ENCODE results near the gene MTCH1.

Gene MTCH1

DNA sequence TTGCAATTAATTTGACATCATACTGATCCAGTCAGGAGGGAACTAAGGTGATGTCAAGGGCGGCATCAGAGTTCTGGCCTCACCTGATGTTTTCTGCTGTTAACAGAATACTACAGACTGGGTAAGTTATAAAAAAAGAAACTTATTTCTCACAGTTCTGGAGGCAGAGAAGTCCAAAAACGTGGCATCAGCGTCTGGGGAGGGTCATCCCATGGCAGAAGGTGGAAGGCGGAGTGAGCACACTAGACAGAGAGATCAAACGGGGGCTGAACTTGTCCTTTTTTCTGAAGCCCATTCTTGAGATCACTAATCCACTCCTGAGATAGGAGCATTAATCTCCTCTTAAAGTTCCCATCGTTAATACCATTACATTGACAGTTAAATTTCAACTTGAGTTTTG is 3.3 kb upstream of the MTCH1 start:
- no peak for DNase-seq

DNA sequence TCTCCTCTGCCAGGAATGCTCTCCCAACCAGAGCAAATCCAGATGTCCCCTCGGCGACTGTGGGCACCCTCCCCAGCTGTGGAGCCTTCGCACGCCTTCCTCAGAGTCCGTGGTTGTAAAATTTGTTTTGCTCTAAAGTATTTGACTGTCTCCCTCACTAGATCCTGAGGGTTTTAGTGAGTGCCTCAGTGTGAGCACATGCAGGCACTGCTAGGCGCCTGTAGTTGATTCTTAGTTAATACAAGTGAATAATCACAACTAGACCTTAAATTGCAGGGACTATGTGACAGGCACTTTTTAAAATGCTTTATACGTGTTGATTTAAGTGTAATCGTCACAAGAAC is 680 bp upstream of the MTCH1 start:
- no peak for DNase-seq

DNA sequence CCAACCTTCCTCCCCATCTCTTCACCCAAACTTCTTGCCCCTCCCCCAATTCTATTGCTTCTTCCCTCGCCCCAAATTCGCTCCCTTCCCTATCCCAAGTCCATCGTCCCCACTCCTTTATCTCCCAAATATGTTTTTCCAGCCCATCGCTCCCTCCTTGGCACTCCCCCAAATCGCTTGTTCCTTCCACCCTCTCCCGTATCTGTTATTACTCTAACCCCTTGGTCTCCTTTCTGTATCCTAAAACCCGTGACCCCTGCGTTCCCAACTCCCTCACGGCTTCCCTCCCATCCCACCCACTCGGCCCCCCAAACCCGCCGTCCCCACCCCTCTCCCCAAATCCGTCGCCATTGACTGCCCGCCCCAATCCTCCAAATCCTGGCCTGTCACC is 584 bp downstream of the MTCH1 start:
- DNase-seq, result no peak

DNA sequence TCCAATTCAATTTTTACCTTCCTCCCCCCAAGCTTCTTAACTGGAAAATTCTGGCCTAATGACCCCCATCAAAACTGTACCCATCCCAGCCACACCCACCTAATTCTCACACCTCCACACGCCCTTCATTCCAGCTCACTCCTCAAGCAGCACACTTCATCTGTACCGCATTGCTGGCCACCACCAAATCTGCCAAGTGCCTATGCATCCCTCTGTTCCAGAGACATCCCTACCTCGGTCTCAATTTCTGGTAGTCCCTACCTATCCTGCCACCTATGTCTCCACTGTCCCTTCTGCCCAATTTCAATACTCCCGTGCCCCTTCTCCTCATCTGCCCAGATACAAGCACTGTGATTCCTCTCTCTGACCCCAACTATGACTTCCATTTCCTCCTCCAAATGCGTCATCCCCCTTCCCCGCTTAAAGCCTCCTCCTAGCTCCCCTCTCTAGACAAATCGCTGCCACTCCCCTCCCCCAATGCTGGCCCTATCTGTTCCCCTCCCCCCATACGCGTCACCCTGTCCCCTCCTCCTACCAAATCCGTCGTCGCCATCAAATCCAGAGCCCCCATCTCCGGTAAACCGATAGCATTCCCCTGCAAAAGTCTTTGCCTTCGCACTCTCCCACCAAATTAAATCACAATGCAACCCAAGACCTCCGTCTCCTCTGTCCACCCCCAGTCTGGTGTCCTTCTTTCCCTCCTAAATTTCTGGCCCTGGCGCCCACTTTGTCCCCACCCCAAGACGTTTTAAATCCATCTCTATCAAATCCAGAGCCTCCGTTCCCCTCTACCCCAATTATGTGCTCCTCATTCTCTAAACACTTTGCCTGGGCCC is 1.2 kb downstream of the MTCH1 start:
- DNase-seq, result no peak

DNA sequence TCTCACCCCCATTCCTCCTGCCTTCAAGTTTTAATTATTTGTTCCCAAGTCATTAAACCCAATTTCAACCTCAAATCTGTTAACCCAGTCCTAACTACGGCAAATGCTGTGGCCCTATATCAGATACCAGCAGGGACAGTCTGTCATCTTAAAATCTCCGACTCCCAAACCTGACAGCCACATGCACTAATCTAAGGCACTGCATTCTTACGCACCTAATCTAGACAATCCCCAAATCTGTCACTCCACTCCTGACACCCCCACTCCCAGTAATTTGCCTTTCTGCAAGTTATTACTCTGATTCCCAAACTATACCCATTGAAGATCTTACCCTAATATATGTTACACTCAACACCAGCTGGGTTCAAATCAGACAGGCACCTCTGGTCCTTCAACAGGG is 2.5 kb downstream of the MTCH1 start:
- no peak for DNase-seq

DNA sequence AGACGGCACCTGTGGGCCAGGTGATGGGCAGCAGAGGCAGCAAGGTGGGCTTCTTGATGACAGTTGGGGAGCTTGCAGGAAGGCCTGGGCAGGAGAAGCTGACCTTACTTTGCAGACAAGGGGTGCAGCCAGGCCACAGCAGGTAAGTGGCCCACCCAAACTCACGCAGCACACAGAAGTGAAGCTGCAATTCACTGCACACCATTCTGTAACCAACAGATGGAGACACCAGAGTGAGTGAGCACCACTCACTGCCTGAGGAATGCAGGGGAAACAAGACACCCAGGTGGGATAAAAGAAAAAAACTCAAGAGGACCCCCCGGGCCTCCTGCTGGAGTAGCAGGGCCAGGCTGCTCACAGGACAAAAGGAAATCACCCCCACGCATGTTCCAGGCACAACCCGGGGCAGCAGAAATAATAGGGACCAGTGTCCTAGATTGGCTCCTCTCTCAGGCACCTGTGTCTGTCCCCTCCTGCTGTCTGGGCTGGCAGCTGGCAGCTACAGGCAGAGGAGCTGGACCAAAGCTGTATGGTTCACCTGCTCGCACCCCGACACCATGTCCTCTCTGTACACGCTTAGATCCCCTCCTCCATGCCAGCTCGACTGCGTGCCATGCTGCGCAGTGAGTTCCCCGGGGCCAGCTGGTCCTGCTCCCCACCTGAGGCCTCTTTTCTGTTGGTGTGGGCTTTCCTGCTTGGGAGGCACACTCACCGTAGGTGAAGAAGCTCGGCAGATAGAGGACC is 4.9 kb downstream of the MTCH1 start:
- DNase-seq, result no peak

DNA sequence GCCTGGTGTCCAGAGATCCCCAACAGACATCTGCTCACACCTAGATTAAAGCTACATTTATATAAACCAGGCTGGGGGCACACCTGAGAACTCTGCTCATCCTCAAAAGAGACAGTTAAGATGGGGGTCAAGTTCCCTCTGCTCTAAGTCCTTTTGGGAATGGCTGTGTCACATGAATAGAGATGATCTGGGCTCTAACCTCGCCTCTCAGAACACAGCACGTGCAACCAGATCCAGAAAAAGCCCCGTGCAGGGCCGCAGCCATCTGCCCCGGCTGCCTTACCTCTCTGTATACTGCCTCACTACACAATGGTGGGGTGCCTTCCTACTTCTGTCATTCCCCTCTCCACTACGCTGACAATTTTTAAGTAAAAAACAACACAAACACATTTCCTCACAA is 5.9 kb downstream of the MTCH1 start:
- DNase-seq, result no peak

DNA sequence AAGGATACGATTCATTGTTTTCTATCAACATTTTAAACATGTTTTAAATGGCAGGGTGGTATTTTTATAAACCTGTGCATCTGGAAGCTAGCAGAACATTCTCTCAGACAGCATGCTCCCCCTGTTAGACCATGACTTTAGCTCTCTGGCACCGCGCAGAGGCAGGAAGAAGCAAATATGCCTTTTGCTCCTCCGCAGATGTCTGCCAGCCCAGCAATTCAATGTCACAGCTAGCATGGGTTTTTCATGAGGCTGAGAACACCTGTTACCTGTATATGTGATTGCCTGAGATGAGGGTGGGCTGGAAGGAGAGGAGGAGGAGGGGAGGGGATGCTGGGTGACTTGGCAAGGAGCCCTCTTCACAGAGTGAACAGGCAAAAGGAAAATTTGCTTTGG is 6.7 kb downstream of the MTCH1 start:
- DNase-seq, result peak; percentile 59

DNA sequence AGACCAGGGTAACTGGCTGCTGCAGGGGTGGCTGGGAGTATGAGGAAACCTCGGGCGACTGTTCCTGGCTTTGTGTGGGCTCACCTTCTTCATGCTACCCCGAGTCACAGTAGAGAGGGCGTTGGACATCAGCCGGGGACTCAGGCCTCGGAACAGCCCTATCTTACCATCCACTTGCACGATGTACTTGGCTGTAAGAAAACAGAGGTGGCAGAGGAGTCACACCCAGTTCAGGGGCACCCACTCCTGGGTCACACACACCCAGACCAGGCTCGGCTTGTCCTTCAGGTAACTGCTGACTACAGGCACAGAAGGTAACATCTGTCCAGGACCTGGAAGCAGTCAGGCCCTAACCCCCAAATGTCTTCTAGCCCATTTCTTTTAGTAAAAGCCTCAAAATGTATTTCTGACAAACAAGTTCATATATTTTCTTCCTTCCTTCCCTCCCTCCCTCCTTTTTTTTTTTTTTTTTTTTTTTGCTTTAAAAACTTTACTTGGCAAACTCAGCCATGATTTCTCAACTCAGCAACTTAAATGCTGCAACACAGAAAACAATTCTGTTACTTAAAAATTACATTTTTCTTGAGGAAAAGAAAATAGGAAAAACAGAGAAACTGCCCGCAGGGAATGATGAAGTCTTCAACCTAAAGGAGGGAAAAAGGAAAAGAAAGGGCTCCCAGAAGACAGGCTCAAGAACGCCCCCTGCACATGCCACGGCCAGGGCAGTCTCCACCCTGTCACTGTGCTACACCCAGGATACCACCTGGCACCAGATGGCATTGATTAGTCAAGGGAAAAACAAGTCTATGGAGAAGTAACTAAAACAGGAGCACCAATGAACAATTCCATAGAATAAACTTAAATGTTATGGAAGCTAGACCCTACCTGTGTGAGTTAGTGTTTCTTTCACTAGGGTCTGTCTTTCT is 7.3 kb downstream of the MTCH1 start:
- peak; percentile 47 for DNase-seq

DNA sequence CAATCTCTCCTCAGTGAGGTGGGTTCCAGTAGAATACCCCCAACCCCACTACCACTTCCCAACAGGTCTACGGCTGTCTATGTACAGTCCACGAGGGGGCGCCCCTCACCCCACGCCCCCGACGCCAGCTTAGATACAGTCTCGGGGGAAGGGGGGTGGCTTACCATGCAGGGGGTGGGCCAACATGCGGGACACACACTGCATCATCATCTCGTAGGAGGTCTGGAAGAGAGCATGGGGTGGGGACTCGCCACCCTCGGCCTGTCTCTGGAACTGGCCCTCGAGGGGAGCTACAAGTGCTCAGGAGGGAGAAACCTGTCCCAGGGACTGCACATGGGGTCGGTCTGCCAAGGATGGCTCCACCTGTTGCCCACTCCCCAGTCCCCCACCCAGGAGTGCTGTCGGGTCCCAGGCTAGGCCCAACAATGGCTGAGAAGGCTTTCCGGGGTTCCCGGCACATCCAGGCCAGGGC is 8.5 kb downstream of the MTCH1 start:
- no peak for DNase-seq

DNA sequence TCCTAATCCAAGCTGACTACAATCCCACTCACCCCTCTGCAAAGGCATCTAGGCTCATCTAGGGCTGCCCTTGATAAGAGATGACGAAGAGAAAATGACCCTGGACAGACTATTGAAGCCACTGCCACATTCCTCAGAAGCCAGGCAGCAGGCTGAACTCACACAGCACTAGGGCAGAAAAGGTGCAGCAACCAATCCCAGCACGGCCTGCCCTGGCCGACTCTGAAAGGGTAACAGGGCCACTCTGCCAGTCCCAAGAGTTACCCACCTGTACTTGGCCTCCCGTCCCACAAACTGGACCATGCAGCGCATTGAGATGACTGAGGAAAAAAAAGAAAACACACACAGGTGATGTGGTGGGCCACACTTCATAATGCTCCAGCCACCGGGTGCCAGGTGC is 9.1 kb downstream of the MTCH1 start:
- no peak for DNase-seq

DNA sequence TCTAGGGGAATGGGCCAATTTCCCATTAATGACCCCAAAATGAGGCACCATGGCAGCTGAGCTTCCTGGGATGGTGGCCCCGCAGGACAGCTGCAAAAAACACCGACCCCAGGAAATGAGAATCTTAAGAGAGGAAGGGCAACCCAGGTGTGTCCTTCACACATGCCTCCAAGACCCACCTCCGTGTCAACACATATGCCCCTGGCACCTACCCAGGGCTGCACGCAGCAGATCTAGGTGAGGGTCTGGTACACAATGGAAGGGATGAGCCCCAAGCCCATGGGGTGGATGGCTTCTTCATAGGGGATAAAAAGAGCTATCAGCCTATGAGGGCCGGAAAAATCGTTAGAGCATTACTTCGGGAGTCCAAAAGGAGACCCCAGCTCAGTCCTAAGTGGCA is 9.5 kb downstream of the MTCH1 start:
- DNase-seq, result no peak

DNA sequence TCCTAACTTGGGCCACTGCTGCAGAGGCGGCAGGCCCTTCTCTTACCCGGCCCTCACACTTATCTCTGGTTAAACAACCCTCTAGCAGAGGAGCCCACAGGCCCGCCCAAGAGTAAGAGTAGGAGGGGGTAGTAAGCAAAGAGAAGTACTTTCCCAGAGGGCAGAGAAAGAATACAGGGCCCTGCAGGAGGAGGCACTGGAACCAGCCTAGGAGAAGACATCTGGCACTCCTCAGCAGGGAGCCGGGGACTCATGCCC is 10.1 kb downstream of the MTCH1 start:
- DNase-seq, result no peak

DNA sequence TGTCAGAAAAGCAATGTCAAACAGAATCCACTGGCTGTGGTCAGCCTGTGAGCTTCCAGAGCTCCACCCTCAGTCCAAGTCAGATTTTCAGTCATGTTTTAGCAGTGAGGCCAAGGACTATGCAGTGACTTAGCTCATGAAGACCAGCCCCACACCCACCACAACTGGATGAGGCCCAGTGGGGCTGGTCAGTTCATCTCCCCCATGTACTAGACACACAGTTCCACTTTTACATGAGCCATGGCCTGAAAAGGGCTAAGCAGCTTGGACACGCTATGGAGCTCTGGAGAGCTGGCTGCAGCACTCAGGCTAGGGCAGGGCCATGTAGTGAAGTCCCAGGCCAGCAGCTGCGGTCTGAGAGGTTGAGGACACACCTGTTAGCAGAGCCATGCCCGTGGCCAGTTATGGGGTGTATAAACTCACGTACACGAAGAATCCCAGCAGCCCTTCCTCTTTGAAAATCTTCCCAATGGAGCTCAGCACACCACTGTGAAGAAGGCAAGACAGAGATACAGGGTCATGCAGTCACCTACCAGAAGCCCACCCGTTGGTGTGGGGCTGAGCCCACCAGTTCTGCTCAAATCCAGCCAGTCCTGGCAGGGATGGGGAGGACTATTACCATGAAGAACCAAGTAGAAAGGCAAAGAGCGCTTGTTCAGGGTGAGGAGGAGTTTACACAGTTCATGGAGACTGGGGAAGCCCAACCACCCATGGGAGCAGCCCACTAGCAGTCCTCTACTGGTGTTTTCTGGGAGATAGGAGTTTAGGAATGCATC is 10.6 kb downstream of the MTCH1 start:
- no peak for DNase-seq

DNA sequence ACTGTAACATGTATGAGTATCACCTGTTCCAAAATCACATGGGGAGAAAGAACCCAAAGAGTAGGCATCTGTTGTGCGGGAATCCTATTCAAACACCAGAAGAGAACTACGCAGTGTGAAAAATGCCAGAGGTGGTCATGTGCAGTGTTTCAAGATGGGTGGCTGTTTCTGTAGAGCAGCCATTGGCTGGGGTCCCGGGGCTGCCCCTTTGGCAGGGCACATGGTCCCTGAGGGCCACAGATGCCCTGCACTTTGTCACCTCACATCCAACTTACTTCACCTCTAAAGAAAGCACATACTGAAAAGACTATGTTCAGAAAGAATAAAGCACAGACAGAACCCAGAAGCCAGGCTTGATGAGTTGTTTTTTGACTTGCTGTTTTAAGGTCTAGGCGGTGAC is 12.3 kb downstream of the MTCH1 start:
- no peak for DNase-seq

DNA sequence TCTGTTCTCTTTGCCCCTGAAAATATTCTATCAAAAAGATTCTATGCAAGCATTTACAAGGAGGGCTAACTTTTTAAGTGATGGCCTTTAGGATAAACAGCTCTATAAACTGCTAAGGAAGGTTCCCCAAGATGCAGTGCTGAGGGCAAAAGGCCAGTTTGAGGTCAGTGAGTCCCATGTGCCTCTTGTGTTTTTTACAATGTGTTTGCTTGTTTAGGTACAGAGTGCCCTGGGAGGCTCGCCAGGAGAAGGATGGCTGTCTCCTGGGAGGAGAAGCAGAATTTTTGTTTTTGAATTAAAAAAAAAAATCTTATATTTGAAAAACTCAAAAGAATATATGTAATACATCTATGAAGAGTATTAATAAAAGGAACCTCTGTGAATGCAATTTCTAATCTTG is 12.8 kb downstream of the MTCH1 start:
- no peak for DNase-seq

DNA sequence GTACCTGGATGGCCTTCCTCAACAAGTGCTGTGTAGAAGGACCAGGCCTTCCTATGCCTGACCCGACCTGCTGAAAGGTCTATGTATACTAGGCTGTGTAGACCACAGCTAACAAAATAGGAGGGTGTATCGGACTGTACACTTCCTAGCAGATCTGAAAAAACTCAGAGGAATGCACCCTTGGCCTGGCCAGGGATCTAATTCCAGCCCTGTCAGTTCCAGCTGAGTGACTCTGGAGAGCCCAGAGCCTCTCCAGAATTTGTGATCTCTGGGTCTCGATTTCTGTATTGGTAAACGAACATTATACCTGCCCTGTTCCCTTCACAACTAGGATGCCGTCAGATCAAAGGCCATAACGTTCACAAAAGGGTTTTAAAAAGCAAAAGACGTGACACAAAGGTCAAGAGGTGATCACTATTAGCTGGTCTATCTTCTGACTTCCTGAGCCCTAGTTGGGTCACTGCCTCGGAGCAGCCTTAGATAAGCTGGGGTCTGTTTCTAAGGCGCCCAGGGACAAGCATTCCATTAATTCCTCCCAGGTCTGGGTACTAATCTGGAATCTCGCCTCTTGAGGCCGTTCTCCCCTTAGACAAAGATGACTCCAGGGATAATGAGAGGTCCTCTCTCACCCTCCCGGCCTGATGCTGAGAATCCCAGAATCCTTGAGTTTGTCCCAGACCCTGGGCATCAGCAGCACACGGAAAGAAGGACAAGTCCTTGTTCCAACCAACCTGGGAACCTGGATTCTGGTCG is 13.9 kb downstream of the MTCH1 start:
- no peak for DNase-seq

DNA sequence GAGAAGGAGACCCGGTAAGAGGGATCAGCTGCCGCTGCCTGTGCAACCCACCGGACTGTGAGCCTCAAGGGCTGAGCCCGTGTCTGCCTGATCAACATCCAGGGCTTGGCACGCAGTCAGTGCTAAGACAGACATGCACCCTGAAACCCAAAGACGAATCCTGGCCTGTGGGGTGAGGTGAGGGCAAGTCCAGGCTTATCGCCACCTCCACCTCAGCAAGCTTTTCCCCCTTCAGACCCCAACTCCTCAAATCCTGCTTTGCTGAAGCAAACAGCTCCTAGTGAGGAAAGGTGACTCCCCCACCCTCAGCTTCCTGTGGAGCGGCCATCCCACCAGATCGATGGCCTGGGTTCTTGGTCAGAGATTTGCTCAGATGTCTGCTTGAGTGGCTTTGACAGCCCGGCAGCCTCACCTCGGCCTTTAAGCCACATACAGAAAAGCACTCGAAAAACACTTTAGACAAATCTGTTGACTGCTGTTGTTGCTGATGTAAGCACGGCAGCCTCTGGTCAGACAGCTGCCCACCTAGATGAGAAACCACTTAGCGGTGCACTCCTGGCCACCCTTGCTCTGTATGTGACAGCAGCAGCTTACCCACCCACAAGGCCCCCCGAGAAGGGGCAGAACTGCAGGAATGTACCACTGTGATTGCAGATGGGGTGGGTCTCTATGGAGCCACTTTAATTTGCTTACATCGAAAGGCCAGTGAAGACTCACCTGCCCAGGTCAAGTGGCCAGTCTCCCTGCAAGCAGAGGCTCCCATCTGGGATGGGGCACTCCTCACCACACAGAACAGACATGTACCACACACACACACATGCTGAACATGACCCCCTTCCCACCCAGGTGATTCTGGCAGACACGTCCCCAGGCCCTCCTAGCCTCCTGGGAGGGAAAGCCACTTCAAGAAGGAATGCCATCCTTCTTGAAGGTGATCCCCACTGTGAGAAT is 14.8 kb downstream of the MTCH1 start:
- no peak for DNase-seq

DNA sequence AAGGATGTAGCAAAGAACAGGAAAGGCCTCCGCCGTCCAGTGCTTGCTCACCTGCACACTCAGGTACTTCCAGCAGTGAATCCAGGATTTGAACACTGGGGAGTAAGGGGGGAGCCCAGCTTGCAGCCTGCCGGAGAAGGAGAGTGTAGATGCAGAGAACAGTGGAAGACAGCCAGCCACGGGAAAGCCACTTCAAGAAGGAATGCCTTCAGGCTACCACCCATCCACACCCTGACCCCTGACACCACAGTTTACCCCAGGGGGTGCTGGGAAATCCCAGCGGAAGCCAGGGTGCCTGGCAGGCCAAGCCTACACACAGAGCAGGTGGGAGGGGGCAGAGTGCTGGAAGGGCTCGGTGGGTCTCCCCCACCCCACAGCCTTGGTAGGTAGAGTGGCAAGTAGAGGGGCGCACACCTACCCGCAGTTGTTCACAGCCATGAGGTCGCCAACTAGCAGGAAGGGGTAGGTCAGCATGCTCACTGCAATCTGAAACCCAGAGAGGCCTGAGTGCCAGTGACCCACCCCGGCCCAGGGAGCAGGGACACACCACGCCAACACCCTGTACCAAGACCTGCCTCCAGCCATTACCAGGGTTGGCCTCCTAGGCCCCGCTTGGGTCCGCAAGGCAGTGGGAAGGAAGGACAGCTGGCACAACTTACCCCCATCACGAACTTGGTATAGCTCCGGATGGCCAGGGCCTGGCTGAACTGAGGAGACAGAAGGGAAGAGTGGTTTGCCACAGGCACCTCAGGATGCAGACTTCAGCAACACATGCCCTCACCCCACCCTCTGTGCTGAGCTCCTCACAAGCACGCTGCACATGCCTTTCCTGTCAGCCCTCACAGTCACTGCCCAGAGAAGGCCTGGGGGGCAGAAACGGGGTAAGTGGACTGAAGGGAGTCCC is 15.8 kb downstream of the MTCH1 start:
- DNase-seq, result no peak

DNA sequence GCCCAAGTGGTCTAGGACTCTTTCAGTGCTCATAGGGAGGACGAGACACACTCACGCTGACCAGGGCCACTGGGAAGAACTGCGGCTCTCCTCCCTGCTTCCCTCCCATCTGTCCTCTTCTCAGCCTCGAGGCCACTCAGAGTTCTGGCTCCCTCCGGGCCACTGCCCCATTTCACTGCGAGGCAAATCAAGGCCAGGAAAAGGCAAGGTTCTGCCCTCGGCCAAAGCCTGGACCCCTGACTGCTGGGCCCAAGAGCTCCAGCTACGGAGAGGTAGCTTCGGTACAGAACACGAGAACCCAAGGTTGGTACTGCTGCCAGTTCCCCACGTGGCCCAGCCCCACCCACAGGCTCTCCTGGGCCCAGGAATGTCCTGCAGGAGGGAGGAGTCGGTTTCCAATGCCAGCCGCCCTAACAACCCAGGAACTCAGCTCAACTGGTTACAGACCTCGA is 16.7 kb downstream of the MTCH1 start:
- no peak for DNase-seq

Measured in NCI-H1694 (cell line).